LNCAP (cell line): ENCODE measurements around the gene GULP1.

Experiments used
- CTCF ChIP-seq: fragments of 450-650 bp; IDR thresholded peaks from 2 replicates; pipeline ENCODE4 v1.5.1; 2017; ENCODE audit warnings: mild to moderate bottlenecking

The GULP1 gene

GRCh38 chr2:188318161-188318749 lies 26.6 kb downstream of the GULP1 start:
- no peak for TF ChIP-seq CTCF

GRCh38 chr2:188319838-188320237 lies 28.2 kb downstream of the GULP1 start:
- TF ChIP-seq CTCF: no peak

- no peak for TF ChIP-seq CTCF
Observed at GRCh38 chr2:188320861-188321260, 29.2 kb downstream of the GULP1 start.

GRCh38 chr2:188322569-188323551 lies 31.2 kb downstream of the GULP1 start:
- no peak for TF ChIP-seq CTCF

GRCh38 chr2:188324067-188324466 lies 32.4 kb downstream of the GULP1 start:
- TF ChIP-seq CTCF: no peak

- no peak for TF ChIP-seq CTCF
Observed at GRCh38 chr2:188326290-188326668, 34.6 kb downstream of the GULP1 start.

GRCh38 chr2:188326669-188327301 lies 35.1 kb downstream of the GULP1 start:
- TF ChIP-seq CTCF: no peak
